SU-DHL-6 (cell line): ENCODE results near the gene ACMSD.

Experiments
- H2AFZ ChIP-seq: fragments of 200-600 bp; sonication (generic); 2 replicates; pipeline ENCODE4 v1.6.1; 2014; ENCODE audit warnings: low read depth, mild to moderate bottlenecking, moderate library complexity, mixed read lengths, antibody characterized with exemption, low read length; ENCODE audit not compliant: severe bottlenecking
- H3F3A ChIP-seq: fragments of 200-600 bp; shearing (Covaris generic); 2 replicates; pipeline ENCODE4 v1.6.0; 2016; ENCODE audit warnings: antibody characterized with exemption, mild to moderate bottlenecking; ENCODE audit not compliant: insufficient read depth
- H3K27ac ChIP-seq: fragments of 200-600 bp; sonication (generic); 2 replicates; pipeline ENCODE4 v1.5.1; 2016; ENCODE audit warnings: low read depth, mild to moderate bottlenecking, low read length, moderate library complexity, mixed read lengths
- H3K27me3 ChIP-seq: fragments of 200-600 bp; sonication (generic), shearing (Covaris generic); 2 replicates; pipeline ENCODE4 v1.6.0; 2014; ENCODE audit warnings: mild to moderate bottlenecking, low read length
- H3K36me3 ChIP-seq: fragments of 200-600 bp; sonication (generic); 2 replicates; pipeline ENCODE4 v1.6.1; 2014; ENCODE audit warnings: mild to moderate bottlenecking, low read length, mixed read lengths
- H3K4me2 ChIP-seq: fragments of 300-600, 200-600 bp; shearing (Covaris generic), sonication (generic); 2 replicates; pipeline ENCODE4 v1.6.0; 2014; ENCODE audit warnings: low read length, low read depth, mild to moderate bottlenecking; ENCODE audit not compliant: poor library complexity, severe bottlenecking
- H3K4me3 ChIP-seq: fragments of 200-600 bp; sonication (generic); 2 replicates; pipeline ENCODE4 v1.5.1; 2014; ENCODE audit warnings: antibody characterized with exemption, low read length, mild to moderate bottlenecking, mixed read lengths; ENCODE audit not compliant: insufficient read depth, poor library complexity, severe bottlenecking
- H3K79me2 ChIP-seq: fragments of 200-600 bp; sonication (generic); 2 replicates; pipeline ENCODE4 v1.6.1; 2014; ENCODE audit warnings: mild to moderate bottlenecking, low read length, moderate library complexity; ENCODE audit not compliant: insufficient read depth
- H3K9ac ChIP-seq: fragments of 200-600 bp; sonication (generic); 2 replicates; pipeline ENCODE4 v1.7.0; 2014; ENCODE audit warnings: mild to moderate bottlenecking, low read length
- H3K9me2 ChIP-seq: fragments of 200-600 bp; sonication (generic); replicated peaks from 2 replicates; pipeline ENCODE4 v1.6.1; 2014; ENCODE audit warnings: low read length; ENCODE audit not compliant: insufficient read depth
- H3K9me3 ChIP-seq: fragments of 200-600 bp; sonication (generic); 2 replicates; pipeline ENCODE4 v1.6.1; 2014; ENCODE audit warnings: low read length, mixed read lengths; ENCODE audit not compliant: insufficient read depth
- H4K20me1 ChIP-seq: fragments of 200-600 bp; sonication (generic); 2 replicates; pipeline ENCODE4 v1.6.1; 2014; ENCODE audit warnings: low read depth, mild to moderate bottlenecking, antibody characterized with exemption, low read length, moderate library complexity, mixed read lengths
- EZH2phosphoT487 ChIP-seq: fragments of 200-600 bp; sonication (generic), shearing (Covaris generic); conservative IDR thresholded peaks from 2 replicates; pipeline ENCODE4 v1.6.1; 2018; ENCODE audit warnings: mild to moderate bottlenecking, antibody characterized with exemption, low read length, moderate library complexity, mixed read lengths
- TF ChIP-seq, protein P1 (sequence below): fragments of 200-600 bp; sonication (generic); IDR thresholded peaks from one replicate; pipeline ENCODE4 v1.5.1; 2017; ENCODE audit warnings: antibody characterized with exemption, mild to moderate bottlenecking, low read length, moderate library complexity; ENCODE audit not compliant: insufficient read depth, poor library complexity, severe bottlenecking

The ACMSD gene

DNA sequence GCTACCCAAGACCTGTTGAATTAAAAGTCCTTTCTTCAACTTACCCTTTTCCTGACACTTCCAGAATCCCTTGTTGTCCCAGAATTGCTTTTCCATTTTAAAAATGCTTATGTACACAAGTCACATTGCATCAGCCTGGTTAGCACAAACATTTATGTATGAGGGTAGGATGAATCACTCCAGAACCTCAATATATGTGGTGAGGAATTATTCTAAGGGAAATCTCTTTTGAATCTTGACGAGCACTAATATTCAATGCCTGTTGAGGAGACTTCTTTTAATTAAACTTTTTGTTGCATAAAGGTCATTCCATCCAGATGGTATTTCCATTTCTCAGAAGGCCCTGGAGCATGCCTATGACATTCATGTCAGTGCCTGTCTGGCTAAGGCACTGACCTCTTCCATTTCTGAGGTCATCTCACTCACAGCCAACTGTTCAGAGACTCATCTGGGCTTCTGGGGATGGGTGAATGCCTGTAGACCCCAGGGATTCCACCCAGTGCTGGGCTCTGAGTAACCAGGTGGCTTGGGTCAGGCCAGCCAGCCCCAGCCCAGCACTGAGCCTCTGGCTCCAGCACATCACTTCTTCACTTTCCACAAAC, 28.2 kb downstream of the ACMSD start:
- no peaks in the 10 kb centered on the region for H3K9me2 ChIP-seq

DNA sequence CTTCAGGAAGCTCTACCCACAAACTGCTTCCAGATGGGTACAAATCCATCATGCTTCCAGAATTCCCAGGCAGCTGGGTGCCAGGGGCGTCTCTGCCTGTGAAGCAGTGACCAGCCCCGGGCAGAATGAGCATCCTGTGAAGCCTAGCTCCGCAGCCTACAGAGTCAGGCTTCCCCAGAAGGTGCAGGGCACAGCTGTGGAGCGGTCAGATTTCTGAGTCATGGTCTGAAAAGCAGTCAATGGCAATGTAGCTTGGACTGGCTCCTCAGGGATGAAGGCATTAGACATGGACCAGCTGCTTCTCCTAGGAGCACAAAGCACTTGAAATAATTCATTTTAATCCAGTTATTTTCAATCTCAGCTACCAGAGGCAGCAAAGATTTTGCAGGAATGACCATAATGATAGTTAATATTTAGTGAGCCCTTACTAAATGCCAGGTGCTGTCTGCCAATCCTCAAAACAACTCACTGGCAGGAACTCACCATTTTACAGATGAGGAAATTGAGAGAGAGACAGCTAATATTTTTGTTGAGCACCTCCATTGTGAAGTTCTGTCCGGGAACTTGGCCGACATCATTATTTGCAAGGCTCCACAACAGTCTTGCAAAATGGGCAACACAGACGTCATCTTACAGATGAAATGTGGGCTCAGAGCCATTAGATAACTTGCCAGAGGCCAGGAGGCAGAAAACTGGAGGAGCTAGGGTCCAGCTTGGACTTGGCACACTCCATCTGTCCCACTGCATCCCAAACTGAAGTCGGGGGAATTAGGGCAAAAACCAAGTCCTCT, 31.7 kb downstream of the ACMSD start:
- Histone ChIP-seq H3K4me3 (no peak overlapping the region), H3K36me3 (no peaks in the 10 kb centered on the region), H3K79me2 (no peaks in the 10 kb centered on the region), H3K9me3 (no peaks in the 10 kb centered on the region), H3K27ac (no peak overlapping the region), H3K9me2 (no peaks in the 10 kb centered on the region), H4K20me1 (no peaks in the 10 kb centered on the region), H2AFZ (no peak overlapping the region), H3K27me3 (no peaks in the 10 kb centered on the region), H3F3A (no peaks in the 10 kb centered on the region), H3K4me2 (no peak overlapping the region), H3K9ac (no peak overlapping the region)
- TF ChIP-seq EZH2phosphoT487: no peak
- TF ChIP-seq, protein P1, sequence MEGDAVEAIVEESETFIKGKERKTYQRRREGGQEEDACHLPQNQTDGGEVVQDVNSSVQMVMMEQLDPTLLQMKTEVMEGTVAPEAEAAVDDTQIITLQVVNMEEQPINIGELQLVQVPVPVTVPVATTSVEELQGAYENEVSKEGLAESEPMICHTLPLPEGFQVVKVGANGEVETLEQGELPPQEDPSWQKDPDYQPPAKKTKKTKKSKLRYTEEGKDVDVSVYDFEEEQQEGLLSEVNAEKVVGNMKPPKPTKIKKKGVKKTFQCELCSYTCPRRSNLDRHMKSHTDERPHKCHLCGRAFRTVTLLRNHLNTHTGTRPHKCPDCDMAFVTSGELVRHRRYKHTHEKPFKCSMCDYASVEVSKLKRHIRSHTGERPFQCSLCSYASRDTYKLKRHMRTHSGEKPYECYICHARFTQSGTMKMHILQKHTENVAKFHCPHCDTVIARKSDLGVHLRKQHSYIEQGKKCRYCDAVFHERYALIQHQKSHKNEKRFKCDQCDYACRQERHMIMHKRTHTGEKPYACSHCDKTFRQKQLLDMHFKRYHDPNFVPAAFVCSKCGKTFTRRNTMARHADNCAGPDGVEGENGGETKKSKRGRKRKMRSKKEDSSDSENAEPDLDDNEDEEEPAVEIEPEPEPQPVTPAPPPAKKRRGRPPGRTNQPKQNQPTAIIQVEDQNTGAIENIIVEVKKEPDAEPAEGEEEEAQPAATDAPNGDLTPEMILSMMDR: no peak

More for the DNA sequence above, 28.2 kb downstream of the ACMSD start:
- no peak overlapping the region for H2AFZ ChIP-seq
- H3K27ac ChIP-seq: no peak overlapping the region
- H3K9me3 ChIP-seq: no peaks in the 10 kb centered on the region
- no peak overlapping the region for H3K4me3 ChIP-seq
- no peak overlapping the region for H3K9ac ChIP-seq
- H3K27me3 ChIP-seq: no peaks in the 10 kb centered on the region
- H3F3A ChIP-seq: no peaks in the 10 kb centered on the region
- no peaks in the 10 kb centered on the region for H3K36me3 ChIP-seq
- H3K4me2 ChIP-seq: no peak overlapping the region
- H4K20me1 ChIP-seq: no peaks in the 10 kb centered on the region
- no peaks in the 10 kb centered on the region for H3K79me2 ChIP-seq
- TF ChIP-seq, protein P1: no peak

DNA sequence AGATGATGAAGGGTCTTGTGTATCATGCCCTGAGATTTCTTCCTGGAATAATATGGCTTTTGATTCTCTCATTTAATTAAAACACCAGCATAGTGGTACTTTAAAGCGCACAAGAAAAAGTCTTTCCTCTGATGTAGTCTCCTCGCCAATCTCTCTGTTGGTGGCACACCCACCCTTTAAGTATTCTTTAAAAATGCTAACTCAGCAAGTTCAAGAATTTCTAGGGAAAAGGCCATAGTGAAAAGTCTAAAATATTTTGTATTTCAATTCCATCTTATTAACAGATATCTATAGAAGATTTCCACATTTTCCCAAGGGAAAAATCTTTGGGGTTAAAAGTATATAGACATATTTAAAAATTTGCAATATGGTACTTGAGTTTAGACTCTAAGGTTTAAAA, 34.7 kb downstream of the ACMSD start:
- Histone ChIP-seq H4K20me1 (no peaks in the 10 kb centered on the region), H3K27ac (no peak overlapping the region), H3K9me2 (no peaks in the 10 kb centered on the region), H3K79me2 (no peaks in the 10 kb centered on the region), H3K36me3 (no peaks in the 10 kb centered on the region), H3F3A (no peaks in the 10 kb centered on the region), H3K4me2 (no peak overlapping the region), H3K9me3 (no peaks in the 10 kb centered on the region), H3K27me3 (no peaks in the 10 kb centered on the region), H3K9ac (no peak overlapping the region), H3K4me3 (no peak overlapping the region), H2AFZ (no peak overlapping the region)
- no peak for TF ChIP-seq EZH2phosphoT487
- TF ChIP-seq, protein P1: no peak
